ENCODE results near the gene TMED6.

The TMED6 gene

DNA sequence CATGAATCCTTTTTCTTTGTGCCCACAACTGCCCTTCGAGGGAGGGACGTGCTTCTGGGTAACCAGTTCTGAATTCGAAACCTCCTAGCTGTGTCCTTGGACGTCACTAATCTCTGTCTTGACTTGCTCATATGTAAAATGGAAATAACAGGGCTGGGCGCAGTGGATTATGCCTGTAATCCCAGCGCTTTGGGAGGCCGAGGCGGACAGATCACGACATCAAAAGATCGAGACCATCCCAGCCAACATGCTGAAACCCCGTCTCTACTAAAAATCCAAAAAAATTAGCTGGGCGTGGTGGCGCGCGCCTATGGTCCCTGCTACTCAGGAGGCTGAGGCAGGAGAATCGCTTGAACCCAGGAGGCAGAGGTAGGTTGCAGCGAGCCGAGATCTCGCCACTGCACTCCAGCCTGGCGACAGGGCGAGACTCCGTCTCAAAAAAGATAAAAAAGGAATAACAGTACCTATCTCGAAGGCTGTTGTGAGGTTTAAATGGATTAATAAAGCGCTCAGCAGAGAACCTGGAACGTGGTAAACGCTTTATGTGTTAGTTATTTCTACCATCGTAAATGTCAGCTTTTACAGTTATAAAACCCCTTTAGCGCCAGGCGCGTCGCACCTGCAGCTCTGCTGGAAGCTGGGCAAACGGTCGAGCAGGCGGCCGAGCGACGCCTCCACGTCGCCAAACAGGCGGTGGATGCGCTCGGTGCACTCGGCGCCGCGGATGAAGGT lies 12.9 kb downstream of the TMED6 start:
- Mint-ChIP-seq H3K4me1 (peaks cover 58% of the 10 kb centered on the region), H3K4me3 (peak overlapping the region; percentile 99), H3K36me3 (peaks cover 39% of the 10 kb centered on the region), H3K9me3 (no peaks in the 10 kb centered on the region), H3K27ac (peak overlapping the region; percentile 94), H3K27me3 (no peaks in the 10 kb centered on the region)
- ATAC-seq = no peak

DNA sequence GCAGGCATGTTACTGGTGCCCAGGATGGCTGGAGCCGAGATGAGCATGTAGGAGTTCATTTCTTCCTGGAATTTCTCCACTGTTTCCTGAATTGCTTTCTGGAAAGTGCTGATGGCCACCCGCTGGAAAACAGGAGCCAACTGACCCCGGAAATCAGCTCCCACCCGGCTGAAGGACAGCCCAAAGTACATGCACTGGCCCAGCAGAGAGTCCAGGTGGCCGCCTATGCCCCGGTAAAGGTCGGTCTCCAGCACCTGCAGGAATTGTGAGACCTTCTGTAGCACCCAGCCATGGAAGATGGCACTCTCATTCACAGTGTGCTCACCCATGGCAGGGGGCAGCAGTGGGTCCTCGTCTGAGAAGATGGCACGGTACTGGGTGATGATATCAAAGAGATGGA lies 16.9 kb downstream of the TMED6 start:
- Mint-ChIP-seq H3K4me1 (peaks cover 49% of the 10 kb centered on the region), H3K9me3 (no peaks in the 10 kb centered on the region), H3K27me3 (no peaks in the 10 kb centered on the region), H3K36me3 (peaks cover 38% of the 10 kb centered on the region), H3K4me3 (no peak overlapping the region), H3K27ac (no peak overlapping the region)
- no peak for ATAC-seq

DNA sequence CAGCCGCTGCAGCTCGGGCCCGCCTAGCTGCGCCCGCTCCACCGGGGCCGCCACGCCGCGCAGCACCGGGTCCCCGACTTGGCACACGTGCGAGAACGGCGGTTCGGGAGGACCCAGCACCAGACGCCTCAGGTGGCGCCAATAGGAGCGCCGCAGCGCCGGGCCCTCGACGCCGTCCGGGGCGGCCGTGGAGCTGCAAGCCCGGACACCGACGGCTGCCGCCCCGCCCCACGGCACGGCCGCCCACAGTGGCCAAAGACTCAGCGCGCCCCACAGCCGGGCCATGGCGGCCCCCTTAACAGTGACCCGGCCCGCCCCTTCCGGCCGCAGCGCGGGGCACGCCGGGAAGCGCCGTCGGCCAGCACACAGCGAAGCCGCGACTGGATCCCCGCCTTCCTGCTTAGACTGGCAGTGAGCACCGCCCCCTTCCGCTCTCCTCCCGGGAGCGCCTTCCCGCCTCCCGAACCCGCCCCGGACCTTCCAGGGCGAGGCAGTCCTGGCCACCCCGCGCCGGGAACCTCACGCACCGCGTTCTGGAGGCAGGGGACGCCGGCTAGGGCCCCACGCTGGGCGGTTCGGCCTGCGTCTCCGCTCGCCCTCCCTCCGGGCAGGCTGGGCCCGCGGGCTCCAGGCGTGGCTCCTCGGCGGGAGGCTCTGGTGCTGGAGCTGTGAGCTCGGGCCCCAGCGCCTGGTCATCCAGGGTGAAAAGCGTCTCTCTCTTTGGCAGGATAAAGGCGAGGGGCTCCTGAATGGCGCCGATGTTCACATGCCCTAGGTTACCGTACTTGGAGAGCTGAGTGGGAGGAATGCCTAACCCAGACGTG lies 21.1 kb downstream of the TMED6 start, which contains the start of gene PDF:
PDF (minus strand) TSS at position 303 of the 824 bp plus-strand sequence; CDS start at position 285, 18 bp downstream.
- H3K27me3 Mint-ChIP-seq = no peaks in the 10 kb centered on the region
- peak; percentile 98 for ATAC-seq
- peak within 1 kb of the TSS; percentile 88 for H3K4me3 Mint-ChIP-seq
- peak within 1 kb of the TSS; percentile 72 for H3K27ac Mint-ChIP-seq
- H3K36me3 Mint-ChIP-seq = peaks cover 37% of the 10 kb centered on the region
- H3K4me1 Mint-ChIP-seq = peaks cover 44% of the 10 kb centered on the region
- no peaks in the 10 kb centered on the region for H3K9me3 Mint-ChIP-seq

DNA sequence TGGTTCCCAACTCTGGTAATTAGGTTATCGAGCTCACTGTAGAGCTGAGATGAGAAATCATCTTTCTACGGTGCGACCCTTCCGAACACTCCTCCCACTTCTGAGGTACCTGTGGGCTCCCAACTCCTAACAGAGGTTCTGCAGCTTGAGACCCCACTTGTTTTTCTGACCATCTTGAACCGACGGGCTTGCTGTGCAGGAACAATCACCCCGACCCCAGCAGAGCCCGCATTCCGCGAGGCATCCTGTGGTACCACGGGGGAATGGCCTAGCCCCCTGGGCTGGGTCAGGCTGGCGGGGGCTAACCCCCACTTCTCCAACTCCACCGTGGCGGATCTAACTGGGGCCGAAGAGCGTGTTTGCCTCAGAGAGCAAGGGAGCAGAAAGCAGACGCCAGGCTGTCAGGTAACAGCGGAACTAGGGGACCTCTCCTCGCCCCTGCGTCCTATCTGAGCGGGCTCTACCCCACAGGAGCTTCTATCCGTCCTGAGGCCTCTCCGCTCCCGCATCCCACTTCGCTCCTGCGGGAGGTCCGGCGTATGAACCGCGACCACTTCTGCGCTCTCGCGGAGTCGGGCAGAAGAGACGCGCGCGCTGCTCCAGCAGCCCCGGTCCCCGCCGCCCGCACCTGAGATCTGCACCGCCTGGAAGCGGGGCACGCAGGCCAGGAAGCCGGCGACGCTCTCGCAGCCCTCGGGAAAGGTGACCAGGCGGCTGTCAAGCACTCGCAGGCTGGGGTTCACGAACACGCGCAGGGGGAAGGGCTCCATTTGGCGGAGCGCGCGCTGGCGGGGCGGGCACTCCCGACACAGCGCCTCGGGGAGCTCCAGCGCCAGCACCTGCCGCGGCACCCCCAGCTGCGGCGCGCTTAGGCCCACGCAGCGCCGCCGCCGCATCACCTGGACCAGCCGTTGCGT lies 22.0 kb downstream of the TMED6 start:
- peak overlapping the region; percentile 88 for H3K4me3 Mint-ChIP-seq
- H3K9me3 Mint-ChIP-seq = no peaks in the 10 kb centered on the region
- peaks cover 37% of the 10 kb centered on the region for H3K36me3 Mint-ChIP-seq
- H3K27me3 Mint-ChIP-seq = no peaks in the 10 kb centered on the region
- H3K27ac Mint-ChIP-seq = peak overlapping the region; percentile 60
- H3K4me1 Mint-ChIP-seq = peaks cover 47% of the 10 kb centered on the region
- peak; percentile 66 for ATAC-seq

DNA sequence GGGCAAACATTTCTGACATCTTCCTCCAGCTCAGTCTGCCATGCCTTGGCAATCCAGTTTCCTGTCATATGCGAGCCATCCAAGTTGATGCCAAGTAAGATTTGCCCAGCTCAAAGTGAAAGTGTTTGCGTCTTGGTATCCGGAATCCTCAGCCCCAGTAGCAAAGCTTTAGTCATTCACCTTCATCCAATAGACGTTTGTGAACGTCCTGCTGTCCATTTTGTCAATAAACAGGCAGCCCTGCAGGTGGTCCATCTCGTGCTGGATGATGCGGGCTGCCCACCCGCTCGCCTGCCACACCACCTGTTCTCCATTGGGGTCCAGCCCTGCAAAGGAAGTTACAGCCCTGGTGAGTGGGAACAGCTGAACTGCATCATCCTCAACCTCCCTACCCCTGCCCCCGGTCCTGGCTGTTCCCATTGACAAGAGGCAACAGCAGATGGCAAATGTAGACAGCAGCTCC lies 22.7 kb downstream of the TMED6 start:
- Mint-ChIP-seq H3K27ac (peak overlapping the region; percentile 60), H3K9me3 (no peaks in the 10 kb centered on the region), H3K4me3 (peak overlapping the region; percentile 88), H3K36me3 (peaks cover 37% of the 10 kb centered on the region), H3K4me1 (peaks cover 50% of the 10 kb centered on the region), H3K27me3 (no peaks in the 10 kb centered on the region)
- no peak for ATAC-seq

DNA sequence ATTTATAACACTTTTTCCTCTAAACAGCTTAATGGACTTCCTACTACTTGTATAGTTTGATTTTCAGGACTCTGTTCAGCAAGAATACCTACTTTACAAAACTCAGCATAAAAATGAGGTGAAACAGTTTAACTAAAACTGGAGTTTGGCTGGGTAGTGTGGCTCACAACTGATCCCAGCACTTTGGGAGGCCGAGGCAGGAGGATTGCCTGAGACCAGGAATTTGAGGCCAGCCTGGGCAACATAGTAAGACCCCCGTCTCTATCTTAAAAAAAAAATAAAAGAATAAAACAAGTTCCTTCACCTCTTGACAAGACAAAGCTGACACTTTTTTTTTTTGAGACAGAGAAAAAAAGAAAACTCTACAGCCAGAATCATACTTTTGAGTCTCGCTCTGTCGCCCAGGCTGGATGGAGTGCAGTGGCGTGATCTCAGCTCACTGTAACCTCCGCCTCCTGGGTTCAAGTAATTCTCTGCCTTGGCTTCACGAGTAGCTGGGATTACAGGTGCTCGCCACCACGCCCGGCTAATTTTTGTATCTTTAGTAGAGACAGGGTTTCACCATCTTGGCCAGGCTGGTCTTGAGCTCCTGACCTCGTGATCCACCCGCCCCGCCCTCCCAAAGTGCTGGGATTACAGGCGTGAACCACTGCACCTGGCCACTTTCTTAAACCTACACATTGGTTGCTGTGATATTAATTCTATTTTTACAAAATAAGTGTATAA lies 23.8 kb downstream of the TMED6 start:
- Mint-ChIP-seq H3K4me1 (peaks cover 50% of the 10 kb centered on the region), H3K36me3 (peaks cover 37% of the 10 kb centered on the region)

DNA sequence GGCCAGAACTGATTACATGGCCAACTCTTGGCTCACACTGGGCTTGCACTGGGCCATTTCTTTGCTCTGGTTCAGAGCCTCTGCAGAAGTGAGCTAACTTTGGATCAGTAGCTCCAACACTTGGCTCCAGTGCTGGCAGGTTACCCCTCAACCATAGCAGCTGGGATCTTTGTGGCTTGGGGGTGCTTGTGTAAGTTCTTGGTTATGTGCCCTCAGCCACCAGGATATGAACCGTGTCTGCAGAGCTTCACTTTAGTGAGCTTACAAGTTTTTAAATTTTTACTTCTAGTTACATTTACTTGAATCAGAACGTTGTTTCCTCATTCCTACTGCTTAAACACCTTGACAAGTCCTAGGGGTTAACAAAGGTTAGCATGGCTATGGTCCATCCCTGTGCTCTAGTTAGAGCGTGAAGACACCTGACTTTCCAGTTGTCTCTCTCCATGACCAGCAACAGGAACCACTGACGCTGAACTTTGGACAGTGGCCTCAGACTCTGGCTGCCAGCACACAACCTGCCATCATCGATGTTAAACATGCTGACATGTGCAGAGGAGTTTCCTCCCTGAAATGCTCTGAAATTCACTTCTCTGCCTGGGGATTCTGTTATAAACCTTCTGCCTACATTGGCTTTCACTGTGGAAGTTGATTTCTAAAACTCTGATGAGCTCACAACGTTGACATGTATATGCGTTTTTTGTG lies 25.3 kb downstream of the TMED6 start:
- no peak overlapping the region for H3K4me3 Mint-ChIP-seq
- ATAC-seq = no peak
- H3K4me1 Mint-ChIP-seq = peaks cover 62% of the 10 kb centered on the region
- peaks cover 37% of the 10 kb centered on the region for H3K36me3 Mint-ChIP-seq
- peak overlapping the region; percentile 49 for H3K27ac Mint-ChIP-seq
- no peaks in the 10 kb centered on the region for H3K9me3 Mint-ChIP-seq
- H3K27me3 Mint-ChIP-seq = no peaks in the 10 kb centered on the region

More for the DNA sequence above, 23.8 kb downstream of the TMED6 start:
- Mint-ChIP-seq H3K27me3 (no peaks in the 10 kb centered on the region), H3K27ac (peak overlapping the region; percentile 49), H3K9me3 (no peaks in the 10 kb centered on the region), H3K4me3 (peak overlapping the region; percentile 21)
- ATAC-seq = no peak

DNA sequence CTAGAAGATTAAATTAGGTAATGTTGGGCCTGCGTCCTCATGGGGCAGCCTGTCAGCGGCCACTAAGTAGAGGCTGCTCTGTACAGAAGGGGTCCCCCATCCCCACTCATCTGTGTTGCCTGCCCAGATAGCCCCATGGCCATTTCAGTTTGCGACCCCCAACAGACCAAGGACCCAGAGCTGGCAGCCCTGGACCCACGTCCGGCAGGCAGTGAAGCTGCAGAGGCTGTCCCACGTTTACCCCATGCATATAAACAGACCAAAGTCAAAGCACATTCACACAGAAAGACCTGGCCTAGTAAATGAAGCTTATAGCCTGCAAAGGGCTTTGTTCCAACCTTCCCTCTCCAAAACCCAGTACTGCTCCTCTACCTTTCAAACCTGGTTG lies 25.8 kb downstream of the TMED6 start:
- peak overlapping the region; percentile 49 for H3K27ac Mint-ChIP-seq
- ATAC-seq = no peak
- peaks cover 42% of the 10 kb centered on the region for H3K36me3 Mint-ChIP-seq
- no peak overlapping the region for H3K4me3 Mint-ChIP-seq
- H3K9me3 Mint-ChIP-seq = no peaks in the 10 kb centered on the region
- H3K4me1 Mint-ChIP-seq = peaks cover 59% of the 10 kb centered on the region
- no peaks in the 10 kb centered on the region for H3K27me3 Mint-ChIP-seq

DNA sequence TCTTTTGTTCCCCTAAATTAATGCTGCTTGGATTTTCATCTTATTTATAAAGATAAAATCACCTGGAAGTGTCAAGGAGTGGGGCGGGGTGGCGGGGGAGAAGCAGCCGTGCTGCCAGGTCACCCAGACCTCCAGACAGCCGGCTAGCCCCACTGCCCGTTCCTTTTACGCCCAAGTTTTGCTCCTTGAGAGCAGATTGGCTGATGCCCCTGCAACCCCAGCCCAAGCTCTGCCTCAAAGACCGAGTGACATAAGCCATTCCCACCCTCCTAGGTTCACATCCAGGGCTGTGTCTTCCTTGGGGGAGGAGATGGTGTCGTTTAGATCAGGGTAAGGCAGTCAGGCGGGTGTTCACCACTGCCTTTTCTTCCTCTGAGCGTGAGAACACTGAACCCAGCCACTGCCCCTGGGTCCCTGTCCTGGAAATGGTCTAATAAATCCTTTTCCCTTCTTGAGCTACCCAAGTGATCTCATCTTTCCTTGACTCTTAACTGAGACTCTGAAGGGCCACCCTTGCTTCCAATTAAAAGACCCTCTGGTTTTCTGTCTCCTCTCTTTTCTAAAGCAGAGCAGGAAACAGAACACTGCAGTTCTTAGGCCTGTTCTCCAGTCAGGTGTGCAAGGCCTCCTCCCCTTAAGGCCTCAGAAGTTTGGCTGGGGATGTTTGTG lies 26.9 kb downstream of the TMED6 start:
- Mint-ChIP-seq H3K27ac (peak overlapping the region; percentile 30), H3K27me3 (no peaks in the 10 kb centered on the region), H3K36me3 (peaks cover 45% of the 10 kb centered on the region), H3K4me3 (no peak overlapping the region), H3K4me1 (peaks cover 55% of the 10 kb centered on the region), H3K9me3 (no peaks in the 10 kb centered on the region)
- no peak for ATAC-seq

DNA sequence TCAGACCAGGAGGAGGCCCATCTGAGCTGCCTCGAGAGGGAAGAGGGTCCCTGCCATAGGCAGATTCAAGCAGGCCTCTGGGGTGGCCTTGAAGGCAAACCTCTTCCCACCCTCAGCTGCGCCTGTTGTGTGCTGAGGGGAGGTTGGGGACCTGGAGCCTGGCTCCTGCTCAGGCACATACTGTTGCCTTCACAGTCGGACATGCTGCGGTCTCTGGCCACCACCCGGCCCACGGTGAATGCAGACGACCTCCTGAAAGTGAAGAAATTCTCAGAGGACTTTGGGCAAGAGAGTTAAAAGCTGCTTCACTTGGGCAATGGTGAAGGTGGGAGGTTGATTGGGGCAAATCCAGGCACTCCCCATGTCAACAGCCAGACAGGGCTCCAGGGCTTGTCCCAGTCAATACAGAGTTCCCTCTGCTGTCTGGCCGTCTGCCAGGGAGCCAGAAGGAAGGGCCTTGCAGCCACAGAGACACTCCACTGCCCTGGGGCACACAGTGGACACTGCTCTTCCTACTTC lies 27.5 kb downstream of the TMED6 start:
- H3K27ac Mint-ChIP-seq = peak overlapping the region; percentile 30
- H3K9me3 Mint-ChIP-seq = no peaks in the 10 kb centered on the region
- peaks cover 50% of the 10 kb centered on the region for H3K36me3 Mint-ChIP-seq
- H3K4me1 Mint-ChIP-seq = peaks cover 49% of the 10 kb centered on the region
- ATAC-seq = no peak
- no peaks in the 10 kb centered on the region for H3K27me3 Mint-ChIP-seq
- H3K4me3 Mint-ChIP-seq = no peak overlapping the region

DNA sequence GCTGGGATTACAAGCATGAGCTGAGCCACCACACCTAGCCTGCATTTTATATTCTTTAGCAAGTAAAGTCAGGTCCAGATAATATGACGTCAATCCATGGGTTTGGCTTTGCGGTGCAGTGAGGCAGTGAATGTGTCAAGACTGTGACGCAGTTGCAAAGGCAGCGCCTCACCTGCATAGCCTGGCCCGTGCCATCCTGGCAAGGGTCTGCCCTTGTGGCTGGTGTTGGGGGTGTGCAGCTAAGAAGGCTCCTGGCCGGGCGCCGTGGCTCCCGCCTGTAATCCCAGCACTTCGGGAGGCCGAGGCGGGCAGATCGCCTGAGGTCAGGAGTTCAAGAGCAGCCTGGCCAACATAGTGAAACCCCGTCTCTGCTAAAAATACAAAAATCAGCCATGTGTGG lies 28.2 kb downstream of the TMED6 start:
- no peak overlapping the region for H3K27ac Mint-ChIP-seq
- no peaks in the 10 kb centered on the region for H3K27me3 Mint-ChIP-seq

DNA sequence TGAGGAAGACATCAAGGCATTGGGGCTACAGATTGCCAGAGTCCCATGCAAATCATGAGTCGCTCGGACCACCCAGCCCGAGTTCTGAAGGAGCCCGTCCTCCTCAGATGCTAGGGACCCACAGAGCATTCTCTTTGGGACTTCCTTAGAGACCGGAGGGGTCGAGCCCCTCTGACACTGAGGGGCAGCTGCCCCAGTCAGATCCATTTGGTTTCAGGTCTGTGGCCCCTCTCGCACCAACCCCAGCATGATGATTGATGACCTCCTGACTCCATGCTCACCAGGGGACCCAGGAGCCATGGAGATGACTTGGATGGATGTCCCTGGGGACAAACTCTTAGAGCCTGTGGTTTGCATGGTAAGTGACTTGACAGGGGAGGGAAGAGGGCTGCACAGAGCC lies 29.2 kb downstream of the TMED6 start:
- no peak overlapping the region for H3K27ac Mint-ChIP-seq
- peaks cover 39% of the 10 kb centered on the region for H3K4me1 Mint-ChIP-seq
- no peak for ATAC-seq
- no peaks in the 10 kb centered on the region for H3K9me3 Mint-ChIP-seq
- H3K36me3 Mint-ChIP-seq = peaks cover 50% of the 10 kb centered on the region
- no peaks in the 10 kb centered on the region for H3K27me3 Mint-ChIP-seq
- no peak overlapping the region for H3K4me3 Mint-ChIP-seq

More for the DNA sequence above, 28.2 kb downstream of the TMED6 start:
- Mint-ChIP-seq H3K9me3 (no peaks in the 10 kb centered on the region), H3K4me3 (no peak overlapping the region), H3K4me1 (peaks cover 43% of the 10 kb centered on the region), H3K36me3 (peaks cover 50% of the 10 kb centered on the region)
- no peak for ATAC-seq

DNA sequence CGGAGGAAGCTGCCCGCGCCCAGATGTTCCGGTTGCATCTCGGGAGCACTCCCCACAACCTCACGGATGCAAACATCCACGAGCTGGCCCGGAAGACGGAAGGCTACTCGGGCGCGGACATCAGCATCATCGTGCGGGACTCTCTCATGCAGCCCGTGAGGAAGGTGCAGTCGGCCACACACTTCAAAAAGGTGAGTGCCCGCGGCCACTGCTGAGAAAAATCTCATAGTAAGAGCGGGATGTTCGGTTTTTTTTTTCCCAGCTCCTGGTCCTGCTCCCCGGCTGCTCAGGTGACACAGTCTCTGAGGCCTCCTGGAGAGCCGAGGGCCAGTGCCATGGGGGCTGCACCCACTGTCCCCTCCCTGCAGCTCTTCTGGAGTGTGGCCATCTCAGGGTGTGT lies 30.5 kb downstream of the TMED6 start:
- H3K27me3 Mint-ChIP-seq = no peaks in the 10 kb centered on the region
- H3K4me1 Mint-ChIP-seq = peaks cover 31% of the 10 kb centered on the region
- H3K27ac Mint-ChIP-seq = no peak overlapping the region
- ATAC-seq = no peak
- H3K4me3 Mint-ChIP-seq = no peak overlapping the region
- no peaks in the 10 kb centered on the region for H3K9me3 Mint-ChIP-seq
- peaks cover 56% of the 10 kb centered on the region for H3K36me3 Mint-ChIP-seq
